HCT116 (cell line): ENCODE data around the gene OR4B1. TPM values are rescaled to one million over a fixed set of nuclear protein-coding genes. Genes with fewer than 3 reads are reported as not detected.

Source experiments
- ATAC-seq: fragments of 200-7000 bp; cut with Tn5 transposase; 2 replicates; pipeline ENCODE4 v1.9.1; 2020; ENCODE audit warnings: mild to moderate bottlenecking, moderate library complexity
- BruUV-seq: library from RNA; stranded (reverse); fragments of 400-500 nt; replicated peaks from 2 replicates; lab custom pipeline; 2021; lab: Mats Ljungman, UMichigan
- CTCF ChIA-PET: fragments of 300-600 bp; sonication (Branson Sonifier 250); formaldehyde crosslinking; loops from one replicate; lab custom pipeline; 2021; ENCODE audit warnings: antibody characterized with exemption; lab: Charles Lee
- POLR2A ChIA-PET: fragments of 300-600, 350-600 bp; sonication (Branson Sonifier 250); formaldehyde crosslinking; loops from one replicate; lab custom pipeline; 2021; ENCODE audit warnings: antibody characterized with exemption; lab: Charles Lee
- RAD21 ChIA-PET, 2 experiments: fragments of 300-600 bp; sonication (Branson Sonifier 250); formaldehyde crosslinking; loops; one replicate each; lab custom pipeline; 2023; ENCODE audit warnings: low total read pairs in 2 of 2; ENCODE audit not compliant: uncharacterized antibody in 2 of 2, unreplicated experiment in 2 of 2, low non-redundant PET in 1 of 2; lab: Charles Lee
- DNase-seq: peaks from one replicate; pipeline ENCODE4 v3.0.0-alpha.2; 2010; ENCODE audit warnings: low read depth, low spot score
- H2AFZ ChIP-seq: fragments of 200-600 bp; shearing (Covaris generic), sonication (generic); 2 replicates; pipeline ENCODE4 v1.6.1; 2017; ENCODE audit warnings: low read depth, mixed run types, mixed read lengths, antibody characterized with exemption, low read length; ENCODE audit not compliant: poor library complexity, severe bottlenecking
- H3K27ac ChIP-seq: 2 replicates; pipeline ENCODE4 v1.5.1; 2012; ENCODE audit warnings: low read depth, low read length
- H3K27me3 ChIP-seq: fragments of 200-600 bp; sonication (generic); 2 replicates; pipeline ENCODE4 v1.6.1; 2016; ENCODE audit warnings: mixed run types, low read length, mixed read lengths; ENCODE audit not compliant: insufficient read depth
- H3K36me3 ChIP-seq, 2 experiments: fragments of 200-500 bp in 1 of 2; fragments of 200-600 bp in 1 of 2; sonication (Bioruptor generic) in 1 of 2; sonication (generic) in 1 of 2; 2 replicates each; pipeline versions ENCODE4 v1.5.1 to v1.6.1; 2014 to 2016; ENCODE audit warnings: low read length in 2 of 2, inconsistent platforms in 1 of 2, mixed read lengths in 1 of 2, mixed run types in 1 of 2; ENCODE audit not compliant: insufficient read depth in 2 of 2, control insufficient read depth in 1 of 2
- H3K4me1 ChIP-seq, 2 experiments: fragments of 200-600 bp in 1 of 2; sonication (generic) in 1 of 2; 2 replicates each; pipeline versions ENCODE4 v1.5.1 to v1.6.1; 2012 to 2017; ENCODE audit warnings: low read length in 2 of 2, inconsistent platforms in 1 of 2, mild to moderate bottlenecking in 1 of 2, mixed read lengths in 1 of 2, mixed run types in 1 of 2, moderate library complexity in 1 of 2; ENCODE audit not compliant: insufficient read depth in 2 of 2, control insufficient read depth in 1 of 2
- H3K4me2 ChIP-seq: fragments of 200-600 bp; sonication (generic); 2 replicates; pipeline ENCODE4 v1.6.1; 2017; ENCODE audit warnings: mixed run types, low read length, mixed read lengths
- H3K4me3 ChIP-seq, 2 experiments: fragments of 200-600 bp in 1 of 2; sonication (generic) in 1 of 2; replicated peaks in 1 of 2; 2 replicates each; pipeline ENCODE4 v1.5.1; 2011 to 2016; ENCODE audit warnings: low read length in 2 of 2, control low read depth in 1 of 2, low read depth in 1 of 2, mild to moderate bottlenecking in 1 of 2, mixed read lengths in 1 of 2, mixed run types in 1 of 2
- H3K79me2 ChIP-seq: fragments of 200-600 bp; sonication (generic); 2 replicates; pipeline ENCODE4 v1.6.1; 2017; ENCODE audit warnings: mild to moderate bottlenecking, mixed run types, low read length, moderate library complexity, mixed read lengths; ENCODE audit not compliant: insufficient read depth
- H3K9ac ChIP-seq: fragments of 200-600 bp; sonication (generic); 2 replicates; pipeline ENCODE4 v1.6.1; 2016; ENCODE audit warnings: low read length, mixed read lengths
- H3K9me2 ChIP-seq: fragments of 200-600 bp; sonication (generic), shearing (Covaris generic); 2 replicates; pipeline ENCODE4 v1.6.1; 2017; ENCODE audit warnings: mixed run types, mild to moderate bottlenecking, moderate library complexity; ENCODE audit not compliant: insufficient read depth
- H3K9me3 ChIP-seq, 2 experiments: fragments of 200-500 bp in 1 of 2; fragments of 200-600 bp in 1 of 2; sonication (Bioruptor generic) in 1 of 2; sonication (generic) in 1 of 2; 2 replicates each; pipeline ENCODE4 v1.6.1; 2014 to 2017; ENCODE audit warnings: low read length in 2 of 2, mixed read lengths in 2 of 2, inconsistent platforms in 1 of 2, low read depth in 1 of 2, mild to moderate bottlenecking in 1 of 2, mixed run types in 1 of 2, moderate library complexity in 1 of 2; ENCODE audit not compliant: control insufficient read depth in 1 of 2, insufficient read depth in 1 of 2
- H4K20me1 ChIP-seq: fragments of 200-600 bp; sonication (generic), shearing (Covaris generic); 2 replicates; pipeline ENCODE4 v1.6.1; 2017; ENCODE audit warnings: mixed run types, mild to moderate bottlenecking, moderate library complexity; ENCODE audit not compliant: insufficient read depth
- CEBPB ChIP-seq: IDR thresholded peaks from 2 replicates; pipeline ENCODE4 v1.6.1; 2012; ENCODE audit warnings: low read depth
- CTCF ChIP-seq, 3 experiments: fragments of 200-600 bp in 1 of 3; sonication (generic) in 1 of 3; IDR thresholded peaks in 2 of 3; conservative IDR thresholded peaks in 1 of 3; 2 replicates each; pipeline ENCODE4 v1.5.1; 2012 to 2017; ENCODE audit warnings: low read depth in 2 of 3, low read length in 2 of 3, antibody characterized with exemption in 1 of 3, borderline replicate concordance in 1 of 3, control low read depth in 1 of 3, mild to moderate bottlenecking in 1 of 3, mixed read lengths in 1 of 3, mixed run types in 1 of 3, moderate library complexity in 1 of 3; ENCODE audit not compliant: insufficient read depth in 1 of 3
- EGR1 ChIP-seq: IDR thresholded peaks from 2 replicates; pipeline ENCODE4 v1.6.1; 2012; ENCODE audit warnings: low read depth
- ELF1 ChIP-seq: IDR thresholded peaks from 2 replicates; pipeline ENCODE4 v1.6.1; 2012; ENCODE audit warnings: low read depth, borderline replicate concordance
- EZH2 ChIP-seq: fragments of 200-600 bp; sonication (generic); IDR thresholded peaks from 2 replicates; pipeline ENCODE4 v1.6.1; 2017; ENCODE audit warnings: antibody characterized with exemption, mixed run types
- EZH2phosphoT487 ChIP-seq: fragments of 200-600 bp; IDR thresholded peaks from 2 replicates; pipeline ENCODE4 v1.6.1; 2018; ENCODE audit warnings: antibody characterized with exemption, borderline replicate concordance
- POLR2A ChIP-seq: IDR thresholded peaks from 2 replicates; pipeline ENCODE4 v1.7.0; 2011; ENCODE audit warnings: borderline replicate concordance; ENCODE audit not compliant: insufficient read depth, insufficient read length; ENCODE audit errors: extremely low read depth
- RAD21 ChIP-seq: IDR thresholded peaks from 2 replicates; pipeline ENCODE4 v1.6.1; 2012; ENCODE audit warnings: low read depth, mild to moderate bottlenecking
- SIN3A ChIP-seq: IDR thresholded peaks from 2 replicates; pipeline ENCODE4 v1.6.1; 2012; ENCODE audit warnings: low read depth
- SP1 ChIP-seq: IDR thresholded peaks from 2 replicates; pipeline ENCODE4 v1.6.1; 2012; ENCODE audit warnings: low read depth
- ZNF274 ChIP-seq: fragments of 200-500 bp; sonication (Bioruptor generic); IDR thresholded peaks from 2 replicates; pipeline ENCODE4 v1.6.1; 2014; ENCODE audit warnings: mild to moderate bottlenecking, low read depth, low read length, inconsistent platforms
- intact Hi-C: fragments of 100-400 bp; cut with micrococcal nuclease; formaldehyde crosslinking; loops from 2 replicates; pipeline ENCODE4 v1.10.0; 2022
- total RNA-seq: library from RNA; stranded (reverse); gene quantifications from one replicate; pipeline ENCODE4 v1.2.1, GENCODE V29; 2021; ENCODE audit not compliant: unreplicated experiment
- TF ChIP-seq, protein P1 (sequence below): IDR thresholded peaks from 2 replicates; pipeline ENCODE4 v1.6.1; 2012

Gene OR4B1
- total RNA-seq, 1 experiment from 2014 or later = not detected

GRCh38 chr11:48167380-48167779 lies 49.2 kb upstream of the OR4B1 start:
- no peaks in the 10 kb centered on the region for H3K79me2 ChIP-seq
- no peak overlapping the region for H3K4me3 ChIP-seq
- RAD21 ChIA-PET = no interaction called here
- no peaks in the 10 kb centered on the region for H3K4me1 ChIP-seq
- DNase-seq = no peak
- no peaks in the 10 kb centered on the region for H3K36me3 ChIP-seq
- no peak overlapping the region for H3K4me2 ChIP-seq
- CTCF ChIA-PET = no interaction called here
- H2AFZ ChIP-seq = no peak overlapping the region
- no peaks in the 10 kb centered on the region for H4K20me1 ChIP-seq
- H3K9me2 ChIP-seq = no peaks in the 10 kb centered on the region
- POLR2A ChIA-PET = no interaction called here
- ATAC-seq = no peak
- TF ChIP-seq POLR2A = no peak
- TF ChIP-seq CEBPB = no peak
- no peak for TF ChIP-seq RAD21
- no peak for TF ChIP-seq ELF1
- intact Hi-C loops = no loop called here
- no TSS peak for BruUV-seq
- no peaks in the 10 kb centered on the region for H3K9me3 ChIP-seq
- no peak overlapping the region for H3K9ac ChIP-seq
- no peaks in the 10 kb centered on the region for H3K27me3 ChIP-seq
- no peak overlapping the region for H3K27ac ChIP-seq

DNA sequence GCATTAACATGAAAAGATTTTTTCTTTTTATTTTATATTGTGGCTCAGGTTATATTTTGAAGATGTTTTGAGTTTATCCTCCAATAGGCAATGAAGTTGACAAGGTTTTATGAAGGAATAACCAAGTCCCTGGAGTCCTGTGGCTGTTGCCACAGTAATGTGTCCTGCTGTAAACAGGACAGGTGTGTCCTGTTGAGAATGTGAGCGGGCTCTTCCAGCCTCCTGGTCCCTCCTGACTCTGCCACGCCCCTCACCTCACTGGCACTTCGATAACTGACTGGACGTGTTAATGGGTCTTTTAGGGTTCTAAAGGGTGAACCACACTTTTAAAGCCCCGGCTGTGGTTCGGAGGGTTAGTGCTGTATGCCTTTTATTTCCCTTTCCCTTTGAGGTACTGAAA lies 47.8 kb upstream of the OR4B1 start:
- no peaks in the 10 kb centered on the region for H3K27me3 ChIP-seq
- ChIA-PET CTCF (no interaction called here), RAD21 (no interaction called here), POLR2A (no interaction called here)
- DNase-seq = no peak
- H3K36me3 ChIP-seq = no peaks in the 10 kb centered on the region
- no peaks in the 10 kb centered on the region for H3K9me2 ChIP-seq
- no peaks in the 10 kb centered on the region for H3K9me3 ChIP-seq
- H2AFZ ChIP-seq = no peak overlapping the region
- BruUV-seq = no TSS peak
- H3K4me1 ChIP-seq = no peaks in the 10 kb centered on the region
- no peak overlapping the region for H3K27ac ChIP-seq
- no peak overlapping the region for H3K4me3 ChIP-seq
- H3K9ac ChIP-seq = no peak overlapping the region
- TF ChIP-seq EZH2phosphoT487 (no peak), ZNF274 (no peak), EZH2 (no peak), EGR1 (no peak), SP1 (no peak), SIN3A (no peak), CTCF (IDR thresholded peaks at IDR 0.05 in 2 of 3, conservative IDR thresholded peaks at IDR 0.05 in 1 of 3; ENCODE audit: borderline replicate concordance in 1 of 3, insufficient read depth in 1 of 3, low read depth in 2 of 3, low read length in 2 of 3) (no peak)
- TF ChIP-seq, protein P1, sequence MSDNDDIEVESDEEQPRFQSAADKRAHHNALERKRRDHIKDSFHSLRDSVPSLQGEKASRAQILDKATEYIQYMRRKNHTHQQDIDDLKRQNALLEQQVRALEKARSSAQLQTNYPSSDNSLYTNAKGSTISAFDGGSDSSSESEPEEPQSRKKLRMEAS = no peak
- ATAC-seq = no peak
- no peaks in the 10 kb centered on the region for H4K20me1 ChIP-seq
- H3K79me2 ChIP-seq = no peaks in the 10 kb centered on the region
- intact Hi-C loops = no loop called here
- H3K4me2 ChIP-seq = no peak overlapping the region
